BE2C (cell line): Measurements from ENCODE around the gene TCF3.
A peak's percentile ranks its signal among the peaks of the same experiment; 100 is the strongest.

Experiments
- DNase-seq: peaks from one replicate; pipeline ENCODE4 v3.0.0-alpha.2; 2020
- H3K27me3 ChIP-seq: fragments of 250-450 bp; sonication (Bioruptor Pico); 2 replicates; pipeline ENCODE4 v1.5.1; 2020; ENCODE audit warnings: mild to moderate bottlenecking
- H3K36me3 ChIP-seq: fragments of 250-450 bp; sonication (Bioruptor Pico); 2 replicates; pipeline ENCODE4 v1.5.1; 2020; ENCODE audit warnings: mild to moderate bottlenecking
- H3K4me1 ChIP-seq: fragments of 250-450 bp; sonication (Bioruptor Pico); 2 replicates; pipeline ENCODE4 v1.5.1; 2020
- H3K4me3 ChIP-seq: 2 replicates; pipeline ENCODE4 v1.5.1; 2011; ENCODE audit warnings: low read depth, low read length
- H3K9me3 ChIP-seq: fragments of 250-450 bp; sonication (Bioruptor Pico); 2 replicates; pipeline ENCODE4 v1.5.1; 2020
- CTCF ChIP-seq: IDR thresholded peaks from 2 replicates; pipeline ENCODE4 v1.5.1; 2012; ENCODE audit warnings: mild to moderate bottlenecking, low read depth, low read length

The TCF3 gene

DNA sequence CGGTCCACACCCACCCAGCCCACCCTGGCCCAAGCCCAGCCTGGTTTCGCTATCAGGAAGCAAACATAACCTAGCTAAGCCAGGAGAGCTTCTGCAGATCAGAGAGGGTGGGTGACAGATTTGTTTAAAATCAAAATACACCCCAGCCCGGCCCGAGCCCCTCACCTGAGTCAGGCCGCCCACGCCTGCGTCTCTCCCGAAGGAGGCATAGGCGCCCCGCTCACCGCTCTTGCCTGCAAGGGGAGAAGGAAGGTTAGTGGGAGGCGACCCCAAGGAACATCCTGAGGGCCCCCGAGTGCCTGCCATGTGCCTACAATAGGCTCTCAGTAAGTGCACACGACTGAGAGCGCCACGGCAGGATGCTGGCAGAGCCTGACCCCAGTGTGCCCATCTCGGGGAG is 25.2 kb downstream of the TCF3 start:
- H3K4me3 ChIP-seq: no peak overlapping the region
- peaks cover 42% of the 10 kb centered on the region for H3K36me3 ChIP-seq
- TF ChIP-seq CTCF: no peak
- H3K27me3 ChIP-seq: no peaks in the 10 kb centered on the region
- no peak for DNase-seq
- H3K4me1 ChIP-seq: no peaks in the 10 kb centered on the region
- H3K9me3 ChIP-seq: no peaks in the 10 kb centered on the region

GRCh38 chr19:1626417-1627010 is 25.9 kb downstream of the TCF3 start:
- H3K9me3 ChIP-seq: no peaks in the 10 kb centered on the region

DNA sequence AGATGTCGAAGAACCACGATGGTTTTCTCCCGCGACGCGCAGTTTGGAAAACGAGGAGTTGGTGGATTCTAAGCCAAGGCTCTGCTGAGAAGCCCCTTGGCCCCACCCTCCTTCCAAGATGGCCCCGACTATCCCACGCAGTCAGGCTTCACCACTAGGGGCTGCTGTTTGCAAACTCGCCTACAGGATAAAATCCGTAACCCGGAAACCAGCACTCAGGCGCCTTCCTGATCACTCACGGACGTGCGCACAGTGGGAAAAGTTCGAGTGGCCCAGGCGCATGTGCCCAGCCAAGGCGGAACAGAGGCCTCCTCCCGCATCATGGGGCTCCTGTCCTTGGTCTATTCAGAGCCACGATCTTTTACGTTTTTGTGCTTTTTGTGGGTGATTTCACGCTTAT is 28.0 kb downstream of the TCF3 start:
- DNase-seq: peak; percentile 80
- H3K9me3 ChIP-seq: no peaks in the 10 kb centered on the region
- H3K4me1 ChIP-seq: no peaks in the 10 kb centered on the region
- peak; percentile 92 for TF ChIP-seq CTCF
- peaks cover 54% of the 10 kb centered on the region for H3K36me3 ChIP-seq
- no peak overlapping the region for H3K4me3 ChIP-seq
- no peaks in the 10 kb centered on the region for H3K27me3 ChIP-seq

More at GRCh38 chr19:1626417-1627010, 25.9 kb downstream of the TCF3 start:
- no peak for DNase-seq
- Histone ChIP-seq H3K4me1 (no peaks in the 10 kb centered on the region), H3K27me3 (no peaks in the 10 kb centered on the region), H3K36me3 (peaks cover 41% of the 10 kb centered on the region), H3K4me3 (no peak overlapping the region)
- TF ChIP-seq CTCF: no peak

DNA sequence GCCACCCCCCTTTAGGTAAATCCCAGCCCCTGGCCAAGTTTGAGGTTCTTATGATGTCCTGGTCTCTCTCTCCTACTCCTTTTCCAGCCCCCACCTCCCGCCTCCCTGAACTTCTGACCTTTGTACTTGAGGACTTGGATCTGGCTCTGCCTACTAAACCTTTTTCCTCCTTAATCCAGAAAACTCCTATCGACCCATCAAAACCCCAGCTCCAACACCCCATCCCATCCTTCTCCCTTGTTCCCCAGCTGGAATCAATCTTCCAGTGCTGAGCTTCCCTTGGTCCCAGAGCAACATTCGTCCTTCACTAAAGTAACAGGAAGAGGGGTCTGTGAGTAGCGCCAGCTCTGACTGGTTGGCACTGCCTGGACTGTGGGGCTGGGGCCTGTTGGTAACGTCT is 29.9 kb downstream of the TCF3 start:
- Histone ChIP-seq H3K36me3 (peaks cover 70% of the 10 kb centered on the region), H3K4me3 (no peak overlapping the region), H3K27me3 (no peaks in the 10 kb centered on the region), H3K4me1 (no peaks in the 10 kb centered on the region), H3K9me3 (no peaks in the 10 kb centered on the region)
- TF ChIP-seq CTCF: no peak
- DNase-seq: no peak

DNA sequence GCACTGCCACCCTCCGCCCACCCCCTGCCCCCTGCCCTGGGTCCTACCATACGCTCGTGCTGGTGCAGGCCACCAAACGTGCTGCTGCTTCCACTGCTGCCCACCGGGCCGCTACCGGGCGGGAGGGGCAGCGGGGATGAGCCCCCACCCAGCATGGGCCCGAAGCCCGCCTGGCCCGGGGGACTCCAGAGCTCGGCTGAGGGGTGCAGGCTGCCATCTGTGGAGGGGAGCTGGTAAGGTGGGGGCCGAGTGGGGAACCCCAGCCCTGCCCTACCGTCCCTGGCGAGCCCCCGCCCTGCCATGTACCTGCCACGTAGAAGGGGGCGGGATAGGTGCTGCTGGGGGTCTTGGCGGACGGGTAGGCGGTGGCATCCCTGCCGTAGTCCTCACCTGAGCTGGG is 30.4 kb downstream of the TCF3 start:
- H3K9me3 ChIP-seq: no peaks in the 10 kb centered on the region
- peaks cover 76% of the 10 kb centered on the region for H3K36me3 ChIP-seq
- no peak overlapping the region for H3K4me3 ChIP-seq
- H3K27me3 ChIP-seq: no peaks in the 10 kb centered on the region
- no peak for DNase-seq
- no peak for TF ChIP-seq CTCF
- no peaks in the 10 kb centered on the region for H3K4me1 ChIP-seq

- Histone ChIP-seq H3K27me3 (no peaks in the 10 kb centered on the region), H3K4me1 (no peaks in the 10 kb centered on the region), H3K4me3 (no peak overlapping the region), H3K9me3 (no peaks in the 10 kb centered on the region), H3K36me3 (peaks cover 76% of the 10 kb centered on the region)
- TF ChIP-seq CTCF: no peak
- DNase-seq: no peak
These were observed 30.8 kb downstream of the TCF3 start for GRCh38 chr19:1621574-1621973.
